Measurements from ENCODE around the gene LRRC31.

LRRC31 gene

GRCh38 chr3:169827712-169828111, 42.0 kb downstream of the LRRC31 start:
- TF ChIP-seq CTCF (IDR thresholded peaks at IDR 0.05; ENCODE audit: low read depth, low read length) = no peak
- no peak for DNase-seq
- Histone ChIP-seq H3K36me3 (no peaks in the 10 kb centered on the region), H3K9me3 (no peaks in the 10 kb centered on the region), H3K4me3 (ENCODE audit: low read depth, low read length) (no peak overlapping the region), H3K4me1 (no peaks in the 10 kb centered on the region), H3K27me3 (no peaks in the 10 kb centered on the region)

GRCh38 chr3:169825316-169825715, 44.4 kb downstream of the LRRC31 start:
- H3K9me3 ChIP-seq = no peaks in the 10 kb centered on the region
- no peaks in the 10 kb centered on the region for H3K27me3 ChIP-seq
- no peak for DNase-seq
- no peaks in the 10 kb centered on the region for H3K4me1 ChIP-seq
- TF ChIP-seq CTCF (IDR thresholded peaks at IDR 0.05; ENCODE audit: low read depth, low read length) = no peak
- H3K4me3 ChIP-seq (ENCODE audit: low read depth, low read length) = no peak overlapping the region
- H3K36me3 ChIP-seq = no peaks in the 10 kb centered on the region

- Histone ChIP-seq H3K4me3 (ENCODE audit: low read depth, low read length) (no peak overlapping the region), H3K9me3 (no peaks in the 10 kb centered on the region), H3K27me3 (no peaks in the 10 kb centered on the region), H3K4me1 (no peaks in the 10 kb centered on the region), H3K36me3 (no peaks in the 10 kb centered on the region)
- no peak for TF ChIP-seq CTCF (IDR thresholded peaks at IDR 0.05; ENCODE audit: low read depth, low read length)
- DNase-seq = no peak
Observed at GRCh38 chr3:169822983-169823382, 46.8 kb downstream of the LRRC31 start.

GRCh38 chr3:169822540-169822939, 47.2 kb downstream of the LRRC31 start:
- no peak for TF ChIP-seq CTCF (IDR thresholded peaks at IDR 0.05; ENCODE audit: low read depth, low read length)
- no peaks in the 10 kb centered on the region for H3K36me3 ChIP-seq
- H3K27me3 ChIP-seq = no peaks in the 10 kb centered on the region
- no peaks in the 10 kb centered on the region for H3K4me1 ChIP-seq
- H3K9me3 ChIP-seq = no peaks in the 10 kb centered on the region
- DNase-seq = no peak
- H3K4me3 ChIP-seq (ENCODE audit: low read depth, low read length) = no peak overlapping the region

- TF ChIP-seq CTCF (IDR thresholded peaks at IDR 0.05; ENCODE audit: low read depth, low read length) = no peak
- Histone ChIP-seq H3K4me3 (ENCODE audit: low read depth, low read length) (no peak overlapping the region), H3K27me3 (no peaks in the 10 kb centered on the region), H3K4me1 (no peaks in the 10 kb centered on the region), H3K36me3 (no peaks in the 10 kb centered on the region), H3K9me3 (no peaks in the 10 kb centered on the region)
- no peak for DNase-seq
Observed at GRCh38 chr3:169822091-169822490, 47.6 kb downstream of the LRRC31 start.

- DNase-seq = no peak
Observed at GRCh38 chr3:169818316-169818715, 51.4 kb downstream of the LRRC31 start.

More at GRCh38 chr3:169818316-169818715, 51.4 kb downstream of the LRRC31 start:
- Histone ChIP-seq H3K9me3 (no peaks in the 10 kb centered on the region), H3K4me3 (ENCODE audit: low read depth, low read length) (no peak overlapping the region), H3K36me3 (no peaks in the 10 kb centered on the region), H3K4me1 (no peaks in the 10 kb centered on the region), H3K27me3 (no peaks in the 10 kb centered on the region)
- no peak for TF ChIP-seq CTCF (IDR thresholded peaks at IDR 0.05; ENCODE audit: low read depth, low read length)
